PC-3 (cell line): ENCODE data around the gene CD276. TPM values are rescaled to one million over a fixed set of nuclear protein-coding genes. Genes with fewer than 3 reads are reported as not detected.

Experiments used
- ATAC-seq: fragments of 200-7000 bp; cut with Tn5 transposase; 2 replicates; pipeline ENCODE4 v1.9.1; 2020; ENCODE audit warnings: mild to moderate bottlenecking, moderate library complexity
- BruUV-seq: library from RNA; stranded (reverse); fragments of 400-500 nt; replicated peaks from 2 replicates; lab custom pipeline; 2021; lab: Mats Ljungman, UMichigan
- CTCF ChIA-PET: fragments of 300-600 bp; sonication (Branson Sonifier 250); formaldehyde crosslinking; loops from one replicate; lab custom pipeline; 2022; ENCODE audit warnings: antibody characterized with exemption; lab: Charles Lee
- POLR2A ChIA-PET: fragments of 300-600 bp; sonication (Branson Sonifier 250); formaldehyde crosslinking; loops from one replicate; lab custom pipeline; 2022; ENCODE audit warnings: antibody characterized with exemption; ENCODE audit not compliant: unreplicated experiment; lab: Charles Lee
- DNase-seq: peaks from one replicate; pipeline ENCODE4 v3.0.0-alpha.2; 2015
- H2AFZ ChIP-seq: fragments of 300-600 bp; sonication (generic); 2 replicates; pipeline ENCODE4 v1.6.0; 2016; ENCODE audit warnings: antibody characterized with exemption, low read length
- H3F3A ChIP-seq: fragments of 300-600 bp; sonication (generic); one replicate; pipeline ENCODE4 v1.6.0; 2017; ENCODE audit warnings: antibody characterized with exemption, low read length, control low read depth, mild to moderate bottlenecking; ENCODE audit not compliant: unreplicated experiment
- H3K27ac ChIP-seq: fragments of 300-600 bp; sonication (generic); 2 replicates; pipeline ENCODE4 v1.5.1; 2016; ENCODE audit warnings: mild to moderate bottlenecking, low read length
- H3K27me3 ChIP-seq: fragments of 300-600 bp; sonication (generic); 2 replicates; pipeline ENCODE4 v1.6.1; 2016; ENCODE audit warnings: low read length, mixed read lengths
- H3K36me3 ChIP-seq: fragments of 300-600 bp; sonication (generic); 2 replicates; pipeline ENCODE4 v1.6.1; 2016; ENCODE audit warnings: low read depth, mixed run types, low read length, mixed read lengths
- H3K4me1 ChIP-seq: fragments of 300-600 bp; sonication (generic); 2 replicates; pipeline ENCODE4 v1.5.1; 2016; ENCODE audit warnings: low read length; ENCODE audit not compliant: insufficient read depth
- H3K4me2 ChIP-seq: fragments of 300-600 bp; sonication (generic); 2 replicates; pipeline ENCODE4 v1.6.0; 2016; ENCODE audit warnings: low read length
- H3K4me3 ChIP-seq: fragments of 300-600 bp; sonication (generic); 2 replicates; pipeline ENCODE4 v1.5.1; 2016; ENCODE audit warnings: mild to moderate bottlenecking, low read length, mixed read lengths
- H3K79me2 ChIP-seq: fragments of 300-600 bp; sonication (generic); 2 replicates; pipeline ENCODE4 v1.6.1; 2017; ENCODE audit warnings: low read length, mixed read lengths
- H3K9ac ChIP-seq: fragments of 300-600 bp; sonication (generic); 2 replicates; pipeline ENCODE4 v1.6.0; 2016; ENCODE audit warnings: mild to moderate bottlenecking, low read length
- H3K9me2 ChIP-seq: fragments of 300-600 bp; sonication (generic); replicated peaks from 2 replicates; pipeline ENCODE4 v1.6.1; 2016; ENCODE audit warnings: mixed run types, low read length, mixed read lengths
- H3K9me3 ChIP-seq: fragments of 300-600 bp; sonication (generic); 2 replicates; pipeline ENCODE4 v1.6.1; 2016; ENCODE audit warnings: low read length, mixed read lengths
- H4K20me1 ChIP-seq: fragments of 300-600 bp; sonication (generic); 2 replicates; pipeline ENCODE4 v1.6.1; 2016; ENCODE audit warnings: low read length, mixed read lengths
- EZH2 ChIP-seq: fragments of 300-600 bp; sonication (generic); IDR thresholded peaks from one replicate; pipeline ENCODE4 v1.6.1; 2017; ENCODE audit warnings: antibody characterized with exemption, mild to moderate bottlenecking, low read length; ENCODE audit not compliant: unreplicated experiment
- EZH2phosphoT487 ChIP-seq: fragments of 300-600 bp; sonication (generic); IDR thresholded peaks from 2 replicates; pipeline ENCODE4 v1.6.1; 2018; ENCODE audit warnings: mild to moderate bottlenecking, antibody characterized with exemption, low read length, borderline replicate concordance
- intact Hi-C: fragments of 100-400 bp; cut with micrococcal nuclease; formaldehyde crosslinking; loops from 2 replicates; pipeline ENCODE4 v1.9.0; 2023
- total RNA-seq: library from RNA; depleted of rRNA; stranded (reverse); fragments of >200 nt; gene quantifications from 2 replicates; pipeline ENCODE4 v1.2.3, GENCODE V29; 2014
- TF ChIP-seq, protein P1 (sequence below): fragments of 300-600 bp; sonication (generic); conservative IDR thresholded peaks from 2 replicates; pipeline ENCODE4 v1.5.1; 2017; ENCODE audit warnings: antibody characterized with exemption, low read depth, mild to moderate bottlenecking, low read length

The CD276 gene
- total RNA-seq, 1 experiment from 2014 or later = 85.3 TPM

DNA sequence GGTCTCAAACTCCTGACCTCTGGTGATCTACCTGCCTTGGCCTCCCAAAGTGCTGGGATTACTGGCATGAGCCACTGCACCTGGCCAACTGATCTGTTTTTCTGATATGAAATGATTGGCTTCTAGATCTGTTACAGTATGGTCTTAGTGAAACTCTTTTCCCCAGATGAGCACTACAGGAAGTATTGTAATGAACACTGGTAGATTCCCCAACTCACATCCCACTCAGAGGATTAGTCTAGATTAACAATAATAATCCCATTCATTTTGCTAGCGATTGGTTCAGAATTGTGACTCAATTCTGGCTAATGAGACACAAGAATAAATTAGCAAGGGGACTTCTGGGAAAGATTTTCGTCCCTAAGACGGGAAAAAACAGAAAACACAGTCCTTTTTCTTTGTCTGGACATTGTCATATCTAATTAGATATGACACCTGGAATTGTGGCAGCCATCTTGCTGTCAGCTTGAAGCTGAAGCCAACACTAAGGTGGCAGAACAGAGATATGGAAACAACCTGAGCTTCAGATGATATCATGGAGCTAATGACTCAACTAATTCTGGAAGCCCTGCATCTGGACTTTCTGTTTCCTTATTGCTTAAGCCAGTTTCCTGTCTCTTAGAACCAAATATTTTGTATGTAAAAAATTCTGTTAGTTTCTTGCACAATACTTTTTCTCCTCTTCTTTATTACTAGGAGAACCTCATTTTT is 33.6 kb upstream of the CD276 start:
- no TSS peak for BruUV-seq
- intact Hi-C loops = no loop called here
- peaks cover 23% of the 10 kb centered on the region for H3K4me1 ChIP-seq
- ChIA-PET CTCF (interaction anchor here (0.7 kb wide), 1 partner anchor 17 kb away, joined by 7 read pairs; no protein-coding TSS in a partner anchor), POLR2A (no interaction called here)
- no peaks in the 10 kb centered on the region for H4K20me1 ChIP-seq
- H3K9me2 ChIP-seq = no peaks in the 10 kb centered on the region
- H3K4me3 ChIP-seq = no peak overlapping the region
- no peak overlapping the region for H2AFZ ChIP-seq
- no peaks in the 10 kb centered on the region for H3K79me2 ChIP-seq
- no peak overlapping the region for H3K27ac ChIP-seq
- ATAC-seq (no peak), DNase-seq (no peak)
- no peak overlapping the region for H3K9ac ChIP-seq
- no peaks in the 10 kb centered on the region for H3K27me3 ChIP-seq
- peaks cover 8% of the 10 kb centered on the region for H3F3A ChIP-seq
- TF ChIP-seq, protein P1, sequence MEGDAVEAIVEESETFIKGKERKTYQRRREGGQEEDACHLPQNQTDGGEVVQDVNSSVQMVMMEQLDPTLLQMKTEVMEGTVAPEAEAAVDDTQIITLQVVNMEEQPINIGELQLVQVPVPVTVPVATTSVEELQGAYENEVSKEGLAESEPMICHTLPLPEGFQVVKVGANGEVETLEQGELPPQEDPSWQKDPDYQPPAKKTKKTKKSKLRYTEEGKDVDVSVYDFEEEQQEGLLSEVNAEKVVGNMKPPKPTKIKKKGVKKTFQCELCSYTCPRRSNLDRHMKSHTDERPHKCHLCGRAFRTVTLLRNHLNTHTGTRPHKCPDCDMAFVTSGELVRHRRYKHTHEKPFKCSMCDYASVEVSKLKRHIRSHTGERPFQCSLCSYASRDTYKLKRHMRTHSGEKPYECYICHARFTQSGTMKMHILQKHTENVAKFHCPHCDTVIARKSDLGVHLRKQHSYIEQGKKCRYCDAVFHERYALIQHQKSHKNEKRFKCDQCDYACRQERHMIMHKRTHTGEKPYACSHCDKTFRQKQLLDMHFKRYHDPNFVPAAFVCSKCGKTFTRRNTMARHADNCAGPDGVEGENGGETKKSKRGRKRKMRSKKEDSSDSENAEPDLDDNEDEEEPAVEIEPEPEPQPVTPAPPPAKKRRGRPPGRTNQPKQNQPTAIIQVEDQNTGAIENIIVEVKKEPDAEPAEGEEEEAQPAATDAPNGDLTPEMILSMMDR = no peak
- TF ChIP-seq EZH2phosphoT487 (no peak), EZH2 (no peak)
- H3K4me2 ChIP-seq = no peak overlapping the region
- H3K9me3 ChIP-seq = no peaks in the 10 kb centered on the region
- no peaks in the 10 kb centered on the region for H3K36me3 ChIP-seq

DNA sequence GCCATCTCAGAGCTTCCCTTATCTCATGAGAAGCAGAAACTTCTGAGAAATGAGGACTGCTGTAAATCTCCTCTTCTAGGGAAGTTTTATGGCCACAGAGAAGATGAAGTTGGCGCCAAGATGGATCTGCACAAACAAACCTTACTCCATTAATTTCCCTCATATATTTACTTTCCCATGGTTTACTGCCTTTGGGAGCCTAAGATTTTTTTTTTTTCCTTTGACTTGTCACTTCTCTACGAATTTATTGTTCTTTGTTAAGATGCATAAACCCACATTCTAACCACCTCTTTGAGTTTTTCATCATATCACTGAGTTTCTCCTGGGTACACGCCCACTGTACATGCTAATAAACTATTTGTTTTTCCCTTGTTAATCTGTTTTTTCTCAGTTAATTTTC is 29.5 kb upstream of the CD276 start:
- Histone ChIP-seq H3K27me3 (no peaks in the 10 kb centered on the region), H2AFZ (no peak overlapping the region), H3F3A (no peaks in the 10 kb centered on the region), H3K36me3 (no peaks in the 10 kb centered on the region), H3K9ac (no peak overlapping the region), H3K79me2 (no peaks in the 10 kb centered on the region), H4K20me1 (no peaks in the 10 kb centered on the region), H3K27ac (no peak overlapping the region), H3K9me3 (no peaks in the 10 kb centered on the region), H3K4me3 (no peak overlapping the region), H3K9me2 (no peaks in the 10 kb centered on the region), H3K4me2 (no peak overlapping the region), H3K4me1 (peaks cover 5% of the 10 kb centered on the region; the same call in 1 of the 2 replicates)
- DNase-seq (no peak), ATAC-seq (peak; percentile 27)
- TF ChIP-seq, protein P1 = no peak
- ChIA-PET POLR2A (no interaction called here), CTCF (no interaction called here)
- intact Hi-C loops = no loop called here
- BruUV-seq = no TSS peak

DNA sequence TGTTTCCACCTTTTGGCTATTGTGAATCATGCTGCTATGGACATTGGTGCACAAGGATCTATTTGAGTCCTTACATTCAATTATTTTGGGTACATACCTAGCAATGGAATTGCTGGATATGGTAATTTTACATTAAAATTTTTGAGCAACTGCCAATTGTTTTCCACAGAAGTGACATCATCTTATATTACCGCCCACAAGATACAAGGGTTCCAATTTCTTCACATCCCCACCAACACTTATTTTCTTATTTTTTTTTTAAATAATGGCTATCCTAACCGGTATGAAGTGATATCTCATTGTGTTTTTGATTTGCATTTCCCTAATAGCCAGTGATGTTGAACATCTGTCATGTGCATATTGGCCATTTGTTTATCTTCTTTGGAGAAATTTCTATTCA is 28.5 kb upstream of the CD276 start:
- ATAC-seq (peak; percentile 33; the same call in 1 of the 2 replicates), DNase-seq (no peak)
- Histone ChIP-seq H3K27me3 (no peaks in the 10 kb centered on the region), H3K9me3 (no peaks in the 10 kb centered on the region), H3K4me2 (no peak overlapping the region), H4K20me1 (no peaks in the 10 kb centered on the region), H3F3A (no peaks in the 10 kb centered on the region), H3K9me2 (no peaks in the 10 kb centered on the region), H3K36me3 (no peaks in the 10 kb centered on the region), H3K27ac (no peak overlapping the region), H3K4me3 (no peak overlapping the region), H3K4me1 (peaks cover 5% of the 10 kb centered on the region; the same call in 1 of the 2 replicates), H2AFZ (no peak overlapping the region), H3K9ac (no peak overlapping the region), H3K79me2 (no peaks in the 10 kb centered on the region)
- intact Hi-C loops = no loop called here
- TF ChIP-seq EZH2 (no peak), EZH2phosphoT487 (no peak)
- TF ChIP-seq, protein P1 = no peak
- ChIA-PET CTCF (no interaction called here), POLR2A (no interaction called here)
- BruUV-seq = no TSS peak
